HG03457 (cell line): ENCODE results near the gene REEP5.
A peak's percentile ranks its signal among the peaks of the same experiment; 100 is the strongest.
"Not testable (repeated sequence)": the region's sequence is repeated elsewhere in the genome, so short reads cannot be mapped to it uniquely, and the experiment has no call there.

Experiments used
- ATAC-seq: cut with Tn5 transposase; IDR thresholded peaks from one replicate; pipeline ENCODE4 v1.9.1; 2021; ENCODE audit warnings: moderate number of reproducible peaks; ENCODE audit not compliant: unreplicated experiment

REEP5 gene

GRCh38 chr5:112921833-112922817 is at the start of gene REEP5:
Gene REEP5, minus strand, starts transcription at chr5:112922227. Its CDS starts 37 bp downstream, at chr5:112922190.
- peak; percentile 49 for ATAC-seq

GRCh38 chr5:112971276-112971675 is 49.2 kb upstream of the REEP5 start:
- ATAC-seq, result no peak

GRCh38 chr5:112968411-112969106 is 46.5 kb upstream of the REEP5 start:
- ATAC-seq, result no peak

GRCh38 chr5:112967520-112968083 is 45.6 kb upstream of the REEP5 start:
- no peak for ATAC-seq

- no peak for ATAC-seq
Measured at GRCh38 chr5:112965733-112966306, 43.8 kb upstream of the REEP5 start.

GRCh38 chr5:112963374-112963733 is 41.3 kb upstream of the REEP5 start:
- ATAC-seq, result not testable (repeated sequence)

- ATAC-seq, result no peak
Measured at GRCh38 chr5:112960863-112961504, 39.0 kb upstream of the REEP5 start.

GRCh38 chr5:112960315-112960714 is 38.3 kb upstream of the REEP5 start:
- ATAC-seq, result no peak

- ATAC-seq, result not testable (repeated sequence)
Measured at GRCh38 chr5:112959872-112960271, 37.8 kb upstream of the REEP5 start.

- ATAC-seq, result peak; percentile 82
Measured at GRCh38 chr5:112958093-112959088, 36.4 kb upstream of the REEP5 start.

GRCh38 chr5:112957036-112957808 is 35.2 kb upstream of the REEP5 start:
- no peak for ATAC-seq

- no peak for ATAC-seq
Measured at GRCh38 chr5:112956606-112957005, 34.6 kb upstream of the REEP5 start.

GRCh38 chr5:112951124-112951702 is 29.2 kb upstream of the REEP5 start:
- peak; percentile 63 for ATAC-seq

GRCh38 chr5:112948458-112948857 is 26.4 kb upstream of the REEP5 start:
- ATAC-seq, result no peak

GRCh38 chr5:112940670-112941069 is 18.6 kb upstream of the REEP5 start:
- no peak for ATAC-seq

- no peak for ATAC-seq
Measured at GRCh38 chr5:112938286-112938685, 16.3 kb upstream of the REEP5 start.

- ATAC-seq, result no peak
Measured at GRCh38 chr5:112935675-112936074, 13.6 kb upstream of the REEP5 start.

- ATAC-seq, result no peak
Measured at GRCh38 chr5:112934366-112934663, 12.3 kb upstream of the REEP5 start.
